Neuronal stem cell (in vitro differentiated cells): Measurements from ENCODE around the gene CBL.

Source experiments
- DNase-seq: peaks from one replicate; pipeline ENCODE4 v3.0.0-alpha.2; 2013; ENCODE audit warnings: low spot score
- H2AFZ ChIP-seq: one replicate; pipeline ENCODE4 v1.6.1; 2013; ENCODE audit warnings: mild to moderate bottlenecking, low read length, inconsistent platforms
- H2AK5ac ChIP-seq: 2 replicates; pipeline ENCODE4 v1.6.1; 2013; ENCODE audit warnings: low read depth, mild to moderate bottlenecking, inconsistent platforms, low read length, moderate library complexity, mixed read lengths
- H2BK120ac ChIP-seq: 2 replicates; pipeline ENCODE4 v1.6.1; 2013; ENCODE audit warnings: low read depth, mild to moderate bottlenecking, inconsistent platforms, low read length, moderate library complexity, mixed read lengths
- H2BK12ac ChIP-seq: one replicate; pipeline ENCODE4 v1.6.1; 2013; ENCODE audit warnings: low read length, inconsistent platforms
- H2BK15ac ChIP-seq: 2 replicates; pipeline ENCODE4 v1.6.1; 2013; ENCODE audit warnings: mild to moderate bottlenecking, low read length, inconsistent platforms, mixed read lengths
- H2BK5ac ChIP-seq: one replicate; pipeline ENCODE4 v1.6.1; 2013; ENCODE audit warnings: inconsistent platforms, mild to moderate bottlenecking, low read length, moderate library complexity
- H3K14ac ChIP-seq: one replicate; pipeline ENCODE4 v1.6.1; 2013; ENCODE audit warnings: low read length, inconsistent platforms
- H3K18ac ChIP-seq: 2 replicates; pipeline ENCODE4 v1.6.1; 2013; ENCODE audit warnings: low read length, inconsistent platforms
- H3K23ac ChIP-seq: 2 replicates; pipeline ENCODE4 v1.6.1; 2013; ENCODE audit warnings: low read depth, mild to moderate bottlenecking, mixed read lengths, low read length, inconsistent platforms; ENCODE audit not compliant: poor library complexity
- H3K27ac ChIP-seq: replicated peaks from 3 replicates; pipeline ENCODE4 v1.5.1; 2013; ENCODE audit warnings: low read length, inconsistent platforms
- H3K27me3 ChIP-seq, 3 experiments: 2 replicates each; pipeline ENCODE4 v1.6.1; 2013; ENCODE audit warnings: low read length in 3 of 3, mild to moderate bottlenecking in 2 of 3, inconsistent platforms in 1 of 3, low read depth in 1 of 3, mixed read lengths in 1 of 3, moderate library complexity in 1 of 3; ENCODE audit not compliant: control insufficient read depth in 3 of 3, insufficient read depth in 3 of 3
- H3K36me3 ChIP-seq, 2 donors: replicated peaks in 1 of 2; 2 replicates each; pipeline ENCODE4 v1.6.1; 2013; ENCODE audit warnings: low read length in 2 of 2; ENCODE audit not compliant: control insufficient read depth in 2 of 2, insufficient read depth in 2 of 2
- H3K4ac ChIP-seq: 2 replicates; pipeline ENCODE4 v1.6.1; 2013; ENCODE audit warnings: inconsistent platforms, mild to moderate bottlenecking, low read length, moderate library complexity
- H3K4me1 ChIP-seq, 2 donors: 1 replicate in 1 of 2; 2 replicates in 1 of 2; pipeline ENCODE4 v1.6.1; 2013; ENCODE audit warnings: low read length in 2 of 2, low read depth in 1 of 2; ENCODE audit not compliant: control insufficient read depth in 2 of 2, insufficient read depth in 1 of 2
- H3K4me2 ChIP-seq: one replicate; pipeline ENCODE4 v1.6.1; 2013; ENCODE audit warnings: mild to moderate bottlenecking, low read length, inconsistent platforms; ENCODE audit not compliant: insufficient read depth, poor library complexity, severe bottlenecking
- H3K4me3 ChIP-seq, 2 donors: 2 replicates each; pipeline ENCODE4 v1.5.1; 2013; ENCODE audit warnings: low read length in 2 of 2, mild to moderate bottlenecking in 2 of 2, inconsistent platforms in 1 of 2, moderate library complexity in 1 of 2
- H3K79me1 ChIP-seq: one replicate; pipeline ENCODE4 v1.6.1; 2013; ENCODE audit warnings: low read depth, mild to moderate bottlenecking, inconsistent platforms, low read length, moderate library complexity
- H3K9ac ChIP-seq: one replicate; pipeline ENCODE4 v1.6.1; 2013; ENCODE audit warnings: mild to moderate bottlenecking, low read depth, low read length, inconsistent platforms; ENCODE audit not compliant: poor library complexity
- H3K9me3 ChIP-seq, 2 donors: replicated peaks in 1 of 2; 2 replicates each; pipeline versions ENCODE3 to v1.6.1; 2013; ENCODE audit warnings: low read length in 2 of 2, mild to moderate bottlenecking in 2 of 2, inconsistent platforms in 1 of 2, low read depth in 1 of 2, mixed read lengths in 1 of 2, moderate library complexity in 1 of 2; ENCODE audit not compliant: control insufficient read depth in 2 of 2, insufficient read depth in 1 of 2
- H4K8ac ChIP-seq: one replicate; pipeline ENCODE4 v1.6.1; 2013; ENCODE audit warnings: low read depth, mild to moderate bottlenecking, inconsistent platforms, low read length, moderate library complexity
- H4K91ac ChIP-seq: one replicate; pipeline ENCODE4 v1.6.1; 2013; ENCODE audit warnings: low read length, low read depth, mild to moderate bottlenecking, inconsistent platforms; ENCODE audit not compliant: poor library complexity
- WGBS, 2 donors: extraction: QIAGEN DNeasy Blood & Tissue Kit; methylation state at CpG; one replicate each; pipeline ENCODE4 v1.1.7; 2013; ENCODE audit warnings: missing lambda C conversion rate in 2 of 2, mixed read lengths in 1 of 2; ENCODE audit not compliant: insufficient read length in 2 of 2, insufficient replicate concordance in 1 of 2; ENCODE audit errors: extremely low coverage in 2 of 2; 5-methylcytosine and 5-hydroxymethylcytosine counted together

Gene CBL

DNA sequence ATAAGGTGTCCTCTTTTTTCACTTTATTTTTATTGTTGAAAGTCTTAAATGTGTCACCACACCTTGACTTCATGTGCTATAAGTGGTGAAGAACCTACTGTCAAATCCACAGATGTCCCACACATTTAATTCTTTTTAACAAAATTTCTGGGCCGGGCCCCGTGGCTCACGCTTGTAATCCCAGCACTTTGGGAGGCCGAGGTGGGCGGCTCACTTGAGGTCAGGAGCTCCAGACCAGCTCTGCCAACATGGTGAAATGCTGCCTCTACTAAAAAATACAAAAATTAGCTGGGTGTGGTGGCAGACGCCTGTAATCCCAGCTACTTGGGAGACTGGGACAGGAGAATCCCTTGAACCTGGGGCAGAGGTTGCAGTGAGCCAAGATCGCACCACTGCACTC lies 3.0 kb downstream of the CBL start:
- Histone ChIP-seq H3K9me3 (no peaks in the 10 kb centered on the region), H3K4ac (no peak overlapping the region), H2BK12ac (no peak overlapping the region), H2AFZ (no peak overlapping the region), H3K14ac (no peak overlapping the region), H3K36me3 (peaks cover 0 to 2% of the 10 kb centered on the region in 2 donors), H4K8ac (no peak overlapping the region), H3K27me3 (no peaks in the 10 kb centered on the region), H2BK120ac (no peak overlapping the region), H2BK5ac (no peak overlapping the region), H2BK15ac (no peak overlapping the region), H3K4me2 (no peak overlapping the region), H2AK5ac (no peak overlapping the region), H4K91ac (no peak overlapping the region), H3K27ac (no peak overlapping the region), H3K23ac (no peak overlapping the region), H3K4me1 (peaks cover 2 to 3% of the 10 kb centered on the region in 2 donors), H3K79me1 (peaks cover 1% of the 10 kb centered on the region), H3K4me3 (no peak overlapping the region), H3K18ac (no peak overlapping the region), H3K9ac (no peak overlapping the region)
- no peak for DNase-seq
- no CpG with 5 or more reads among the region's 7 CpGs for WGBS, 2 donors

DNA sequence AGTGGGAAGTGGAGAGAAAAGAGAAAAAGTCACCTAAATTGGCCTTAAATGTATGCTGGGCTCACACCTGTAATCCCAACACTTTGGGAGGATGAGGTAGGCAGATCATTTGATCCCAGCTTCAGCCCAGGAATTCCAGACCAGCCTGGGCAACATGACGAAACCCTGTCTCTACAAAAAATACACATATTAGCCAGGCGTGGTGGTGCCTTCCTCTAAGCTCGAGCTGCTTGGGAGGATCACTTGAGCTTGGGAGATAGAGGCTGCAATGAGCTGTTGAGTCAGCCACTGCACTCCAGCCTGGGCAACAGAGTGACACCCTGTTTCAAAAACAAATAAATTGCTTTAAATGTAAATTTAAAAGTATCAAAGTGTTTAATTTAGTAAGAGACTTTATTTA lies 3.9 kb downstream of the CBL start:
- Histone ChIP-seq H3K23ac (no peak overlapping the region), H3K36me3 (peaks cover 0 to 2% of the 10 kb centered on the region in 2 donors), H3K4ac (no peak overlapping the region), H2BK5ac (no peak overlapping the region), H3K27me3 (no peaks in the 10 kb centered on the region), H2AK5ac (no peak overlapping the region), H2BK120ac (no peak overlapping the region), H2AFZ (no peak overlapping the region), H2BK12ac (no peak overlapping the region), H4K8ac (no peak overlapping the region), H4K91ac (no peak overlapping the region), H3K9ac (no peak overlapping the region), H3K4me1 (peaks cover 2 to 3% of the 10 kb centered on the region in 2 donors), H2BK15ac (no peak overlapping the region), H3K18ac (no peak overlapping the region), H3K9me3 (no peaks in the 10 kb centered on the region), H3K27ac (no peak overlapping the region), H3K14ac (no peak overlapping the region), H3K79me1 (peaks cover 1% of the 10 kb centered on the region), H3K4me2 (no peak overlapping the region), H3K4me3 (no peak overlapping the region)
- no peak for DNase-seq
- WGBS, 2 donors: no CpG with 5 or more reads among the region's 3 CpGs

GRCh38 chr11:119218141-119218878 lies 12.2 kb downstream of the CBL start:
- H4K8ac ChIP-seq: no peak overlapping the region
- H3K18ac ChIP-seq: no peak overlapping the region
- H3K9me3 ChIP-seq: no peaks in the 10 kb centered on the region
- H3K23ac ChIP-seq: no peak overlapping the region
- no peaks in the 10 kb centered on the region for H3K36me3 ChIP-seq
- peaks cover 2 to 8% of the 10 kb centered on the region in 2 donors for H3K4me1 ChIP-seq
- H4K91ac ChIP-seq: no peak overlapping the region
- H2BK5ac ChIP-seq: no peak overlapping the region
- H3K79me1 ChIP-seq: peaks cover 4% of the 10 kb centered on the region
- H2BK12ac ChIP-seq: no peak overlapping the region
- no peak overlapping the region for H3K27ac ChIP-seq
- no CpG with 5 or more reads among the region's 8 CpGs for WGBS, 2 donors
- no peak overlapping the region for H3K14ac ChIP-seq
- no peak overlapping the region for H2AK5ac ChIP-seq
- no peak overlapping the region for H2AFZ ChIP-seq
- H3K27me3 ChIP-seq: no peaks in the 10 kb centered on the region
- no peak overlapping the region for H3K4me3 ChIP-seq
- H3K4ac ChIP-seq: no peak overlapping the region
- no peak overlapping the region for H2BK15ac ChIP-seq
- no peak overlapping the region for H3K4me2 ChIP-seq
- H3K9ac ChIP-seq: no peak overlapping the region
- no peak for DNase-seq
- H2BK120ac ChIP-seq: no peak overlapping the region

DNA sequence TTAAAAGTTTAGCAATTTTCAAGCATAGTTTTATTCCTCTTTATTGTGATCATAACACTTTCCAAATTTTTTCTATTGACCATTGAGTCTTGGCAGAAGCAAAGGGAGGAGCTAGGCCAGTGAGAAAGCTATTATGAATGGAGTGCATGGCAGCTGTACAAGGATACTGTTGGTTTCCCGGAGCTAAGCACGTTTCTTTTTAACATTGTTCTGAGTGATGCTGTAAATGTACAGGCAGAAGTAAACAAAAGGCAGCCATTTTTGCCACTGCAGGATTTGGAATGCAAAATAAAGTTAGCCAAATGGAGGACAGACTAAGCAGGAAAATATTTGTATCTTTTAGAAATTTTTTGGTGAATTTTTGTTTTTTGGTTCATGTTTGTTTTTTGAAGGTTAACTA lies 16.2 kb downstream of the CBL start:
- Histone ChIP-seq H2BK15ac (no peak overlapping the region), H3K18ac (no peak overlapping the region), H3K9ac (no peak overlapping the region), H3K36me3 (peaks cover 0 to 2% of the 10 kb centered on the region in 2 donors), H2BK12ac (no peak overlapping the region), H3K27ac (no peak overlapping the region), H3K9me3 (no peaks in the 10 kb centered on the region), H3K23ac (no peak overlapping the region), H2BK120ac (no peak overlapping the region), H2AFZ (peak overlapping the region; percentile 8), H3K4me2 (no peak overlapping the region), H3K79me1 (peaks cover 4% of the 10 kb centered on the region), H4K91ac (no peak overlapping the region), H4K8ac (no peak overlapping the region), H3K4me3 (no peak overlapping the region), H3K4me1 (peaks cover 2 to 8% of the 10 kb centered on the region in 2 donors), H3K14ac (no peak overlapping the region), H3K27me3 (no peaks in the 10 kb centered on the region), H2BK5ac (no peak overlapping the region), H3K4ac (no peak overlapping the region), H2AK5ac (no peak overlapping the region)
- no peak for DNase-seq
- no CpG with 5 or more reads among the region's 2 CpGs for whole genome bisulfite sequencing, 2 donors
